GM12878 (cell line): ENCODE data around the gene RTN4RL1. TPM values are rescaled to one million over a fixed set of nuclear protein-coding genes. Genes with fewer than 3 reads are reported as not detected.

Experiments
- ATAC-seq: fragments of 200-7000 bp; cut with Tn5 transposase; 3 replicates; pipeline ENCODE4 v1.9.1; 2020; ENCODE audit warnings: mild to moderate bottlenecking, moderate library complexity
- BruUV-seq: library from RNA; stranded (reverse); fragments of 400-500 nt; replicated peaks from 2 replicates; lab custom pipeline; 2021; lab: Mats Ljungman, UMichigan
- CTCF ChIA-PET: fragments of 300-600 bp; sonication (Branson Sonifier 250); formaldehyde crosslinking; extraction: SDS; loops from one replicate; lab custom pipeline; 2021; ENCODE audit warnings: inconsistent platforms; lab: Yijun Ruan, JAX
- POLR2A ChIA-PET: fragments of 350-600 bp; formaldehyde crosslinking; extraction: SDS; loops from one replicate; lab custom pipeline; 2021; ENCODE audit warnings: inconsistent platforms; lab: Charles Lee
- RAD21 ChIA-PET: fragments of 300-600 bp; sonication (Branson Sonifier 250); formaldehyde crosslinking; loops from one replicate; lab custom pipeline; 2023; ENCODE audit warnings: antibody characterized with exemption; ENCODE audit not compliant: unreplicated experiment; lab: Charles Lee
- SMC1A ChIA-PET: fragments of 300-600 bp; sonication (Branson Sonifier 250); formaldehyde crosslinking; loops from one replicate; lab custom pipeline; 2023; ENCODE audit not compliant: unreplicated experiment, uncharacterized antibody; lab: Charles Lee
- DNase-seq: peaks from one replicate; pipeline ENCODE4 v3.0.0-alpha.2; 2011; ENCODE audit warnings: low read depth, low spot score
- FAIRE-seq: peaks from 3 replicates; lab custom pipeline; 2011; peaks lifted over from hg19 to GRCh38; lab: Jason Lieb, UNC
- H2AFZ ChIP-seq: 2 replicates; pipeline ENCODE4 v1.6.0; 2011; ENCODE audit warnings: low read depth, low read length, control low read depth; ENCODE audit not compliant: control insufficient read depth
- H3K27ac ChIP-seq: 2 replicates; pipeline ENCODE4 v1.5.1; 2011; ENCODE audit warnings: control low read depth; ENCODE audit not compliant: control insufficient read depth, insufficient read depth
- H3K27me3 ChIP-seq, 2 experiments: replicated peaks in 1 of 2; 2 replicates each; pipeline versions ENCODE4 v1.6.0 to v1.6.1; 2011; ENCODE audit warnings: low read length in 1 of 2; ENCODE audit not compliant: control insufficient read depth in 2 of 2, insufficient read depth in 2 of 2
- H3K36me3 ChIP-seq, 2 experiments: 2 replicates each; pipeline ENCODE4 v1.5.1; 2011; ENCODE audit warnings: low read length in 1 of 2; ENCODE audit not compliant: control insufficient read depth in 2 of 2, insufficient read depth in 2 of 2
- H3K4me1 ChIP-seq: 2 replicates; pipeline ENCODE4 v1.6.1; 2011; ENCODE audit warnings: mild to moderate bottlenecking, low read length, moderate library complexity, mixed read lengths; ENCODE audit not compliant: control insufficient read depth, insufficient read depth
- H3K4me2 ChIP-seq: 2 replicates; pipeline ENCODE4 v1.6.0; 2011; ENCODE audit warnings: control low read depth; ENCODE audit not compliant: control insufficient read depth, insufficient read depth
- H3K4me3 ChIP-seq: fragments of 200-600 bp; sonication (generic); 2 replicates; pipeline ENCODE4 v1.5.1; 2016
- H3K79me2 ChIP-seq: 2 replicates; pipeline ENCODE4 v1.6.0; 2011; ENCODE audit warnings: low read length; ENCODE audit not compliant: control insufficient read depth, insufficient read depth
- H3K9ac ChIP-seq: 2 replicates; pipeline ENCODE4 v1.8.0; 2011; ENCODE audit warnings: low read length, control low read depth, mixed read lengths; ENCODE audit not compliant: control insufficient read depth, insufficient read depth
- H3K9me3 ChIP-seq: replicated peaks from 3 replicates; pipeline ENCODE4 v1.5.1; 2011; ENCODE audit warnings: mild to moderate bottlenecking, low read length; ENCODE audit not compliant: control insufficient read depth, insufficient read depth
- H4K20me1 ChIP-seq: 2 replicates; pipeline ENCODE4 v1.6.0; 2011; ENCODE audit not compliant: control insufficient read depth, insufficient read depth
- BRCA1 ChIP-seq: IDR thresholded peaks from 2 replicates; pipeline ENCODE4 v1.6.1; 2011; ENCODE audit warnings: low read depth, low read length, improper control_type of control experiment
- JUNB ChIP-seq: IDR thresholded peaks from 2 replicates; pipeline ENCODE4 v1.6.1; 2016; ENCODE audit warnings: antibody characterized with exemption, mild to moderate bottlenecking
- MEF2A ChIP-seq: IDR thresholded peaks from 2 replicates; pipeline ENCODE4 v1.6.1; 2011; ENCODE audit warnings: low read depth, mild to moderate bottlenecking, low read length, moderate library complexity; ENCODE audit not compliant: insufficient read depth
- PAX8 ChIP-seq: fragments of 450-650 bp; IDR thresholded peaks from 2 replicates; pipeline ENCODE4 v1.6.1; 2017; ENCODE audit warnings: mild to moderate bottlenecking, moderate library complexity
- RELB ChIP-seq: fragments of 450-650 bp; IDR thresholded peaks from 2 replicates; pipeline ENCODE4 v1.6.1; 2017; ENCODE audit warnings: low read depth, mild to moderate bottlenecking, moderate library complexity
- RFX5 ChIP-seq: IDR thresholded peaks from 2 replicates; pipeline ENCODE4 v1.6.1; 2011; ENCODE audit warnings: low read depth, low read length, improper control_type of control experiment
- SP1 ChIP-seq: IDR thresholded peaks from one replicate; pipeline ENCODE4 v1.6.1; 2011; ENCODE audit warnings: low read depth, low read length
- WRNIP1 ChIP-seq: IDR thresholded peaks from 2 replicates; pipeline ENCODE4 v1.6.1; 2011; ENCODE audit warnings: low read depth, low read length, improper control_type of control experiment, borderline replicate concordance
- WGBS: methylation state at CpG from one replicate; pipeline ENCODE4 v1.1.6; 2016; ENCODE audit warnings: low lambda C conversion rate; ENCODE audit not compliant: insufficient replicate concordance, insufficient coverage; ENCODE audit errors: missing lambda C conversion rate; 5-methylcytosine and 5-hydroxymethylcytosine counted together
- in situ Hi-C: fragments of 300-500 bp; cut with MboI; formaldehyde crosslinking; loops from 9 replicates; pipeline ENCODE4 v1.14.3; 2018; ENCODE audit warnings: mixed read lengths
- intact Hi-C: fragments of 100-400 bp; cut with micrococcal nuclease; formaldehyde crosslinking; loops from one replicate; pipeline ENCODE4 v1.14.2; 2022; ENCODE audit not compliant: unreplicated experiment
- polyA plus RNA-seq, 11 experiments: library from polyadenylated mRNA; depleted of rRNA in 4 of 11; unstranded in 6 of 11; stranded (reverse) in 5 of 11; fragments of >200 nt; fragmentation: Nextera tagmentation in 4 of 11; fragmentation: Illumina TruSeq in 1 of 11; extraction: Ambion mirVana in 4 of 11; extraction: Trizol in 1 of 11; gene quantifications; 1 replicate in 1 of 11; 2 replicates in 10 of 11; pipeline versions ENCODE4 v1.2.1 to v1.2.3, GENCODE V29; 2011 to 2016; ENCODE audit warnings: inconsistent platforms in 2 of 11, missing spikeins in 2 of 11, low read depth in 1 of 11
- total RNA-seq, 4 experiments: library from RNA; depleted of rRNA in 3 of 4; stranded (reverse); fragments of >200 nt in 3 of 4; fragmentation: Illumina TruSeq in 1 of 4; extraction: Trizol in 1 of 4; gene quantifications; 2 replicates each; pipeline versions ENCODE4 v1.2.1 to v1.2.3, GENCODE V29; 2013 to 2021

Gene RTN4RL1
- total and polyA plus RNA-seq, 10 of the 15 experiments (the other 5 are each of a cell fraction or from before 2014, with no cell fraction given): 0.08 to 0.11 (median 0.10) TPM; not detected in 7

GRCh38 chr17:2047590-2047989 lies 22.5 kb upstream of the RTN4RL1 start:
- in situ Hi-C loops (no loop called here), intact Hi-C loops (no loop called here)
- Histone ChIP-seq H3K4me1 (peaks cover 15% of the 10 kb centered on the region), H3K36me3 (no peaks in the 10 kb centered on the region; a peak in 2 of 4 replicates), H3K27me3 (peaks cover 2% of the 10 kb centered on the region in 2 experiments; a peak in 3 of 4 replicates), H3K4me2 (no peak overlapping the region), H3K4me3 (no peak overlapping the region), H3K79me2 (peaks cover 7% of the 10 kb centered on the region), H3K9me3 (no peaks in the 10 kb centered on the region), H3K27ac (no peak overlapping the region), H3K9ac (no peak overlapping the region), H2AFZ (no peak overlapping the region), H4K20me1 (no peaks in the 10 kb centered on the region)
- no TSS peak for BruUV-seq
- 71% methylated on average over 6 of the region's 6 CpGs for WGBS
- no peak for DNase-seq
- ChIA-PET POLR2A (interaction anchor here (1.2 kb wide), 1 partner anchor 216 kb away, joined by 3 read pairs; no protein-coding TSS in a partner anchor), CTCF (interaction anchor here (1.7 to 2.1 kb wide), 2 partner anchors 198 to 327 kb away, joined by 5 to 12 read pairs; no protein-coding TSS in a partner anchor), RAD21 (interaction anchor here (0.5 kb wide), 1 partner anchor 480 kb away, joined by 4 read pairs; no protein-coding TSS in a partner anchor), SMC1A (interaction anchor here (1.1 to 1.7 kb wide), 2 partner anchors 197 to 326 kb away, joined by 3 to 6 read pairs; no protein-coding TSS in a partner anchor)
- no peak for FAIRE-seq
- ATAC-seq: no peak
- no peak for TF ChIP-seq BRCA1
- no peak for TF ChIP-seq RELB
- TF ChIP-seq WRNIP1: no peak
- TF ChIP-seq MEF2A: no peak
- no peak for TF ChIP-seq SP1
- no peak for TF ChIP-seq RFX5
- no peak for TF ChIP-seq PAX8
- no peak for TF ChIP-seq JUNB
